Nephron progenitor cell (in vitro differentiated cells): ENCODE results near the gene SCN1B.
"Not testable (repeated sequence)": the region's sequence is repeated elsewhere in the genome, so short reads cannot be mapped to it uniquely, and the experiment has no call there.

Experiments
- DNase-seq: peaks from one replicate; pipeline ENCODE4 v3.0.0; 2021
- H3K27ac Mint-ChIP-seq: 2 replicates; pipeline ENCODE4 v1.8.0; 2021; ENCODE audit warnings: mild to moderate bottlenecking, moderate library complexity, mixed read lengths
- H3K27me3 Mint-ChIP-seq: 2 replicates; pipeline ENCODE4 v1.8.0; 2021; ENCODE audit warnings: mild to moderate bottlenecking, low read depth, mixed read lengths; ENCODE audit not compliant: poor library complexity
- H3K36me3 Mint-ChIP-seq: 2 replicates; pipeline ENCODE4 v1.8.0; 2021; ENCODE audit warnings: low read depth, mixed read lengths
- H3K4me1 Mint-ChIP-seq: 2 replicates; pipeline ENCODE4 v1.8.0; 2021; ENCODE audit warnings: mixed read lengths
- H3K4me3 Mint-ChIP-seq: 2 replicates; pipeline ENCODE4 v1.8.0; 2021; ENCODE audit warnings: mild to moderate bottlenecking, moderate library complexity, mixed read lengths
- H3K9me3 Mint-ChIP-seq: 2 replicates; pipeline ENCODE4 v1.8.0; 2021; ENCODE audit warnings: mild to moderate bottlenecking, moderate library complexity, mixed read lengths
- TF ChIP-seq, protein P1 (sequence below): fragments of 200-600 bp; sonication (generic); IDR thresholded peaks from 2 replicates; pipeline ENCODE4 v1.5.0; 2021; ENCODE audit warnings: antibody characterized with exemption

The SCN1B gene

DNA sequence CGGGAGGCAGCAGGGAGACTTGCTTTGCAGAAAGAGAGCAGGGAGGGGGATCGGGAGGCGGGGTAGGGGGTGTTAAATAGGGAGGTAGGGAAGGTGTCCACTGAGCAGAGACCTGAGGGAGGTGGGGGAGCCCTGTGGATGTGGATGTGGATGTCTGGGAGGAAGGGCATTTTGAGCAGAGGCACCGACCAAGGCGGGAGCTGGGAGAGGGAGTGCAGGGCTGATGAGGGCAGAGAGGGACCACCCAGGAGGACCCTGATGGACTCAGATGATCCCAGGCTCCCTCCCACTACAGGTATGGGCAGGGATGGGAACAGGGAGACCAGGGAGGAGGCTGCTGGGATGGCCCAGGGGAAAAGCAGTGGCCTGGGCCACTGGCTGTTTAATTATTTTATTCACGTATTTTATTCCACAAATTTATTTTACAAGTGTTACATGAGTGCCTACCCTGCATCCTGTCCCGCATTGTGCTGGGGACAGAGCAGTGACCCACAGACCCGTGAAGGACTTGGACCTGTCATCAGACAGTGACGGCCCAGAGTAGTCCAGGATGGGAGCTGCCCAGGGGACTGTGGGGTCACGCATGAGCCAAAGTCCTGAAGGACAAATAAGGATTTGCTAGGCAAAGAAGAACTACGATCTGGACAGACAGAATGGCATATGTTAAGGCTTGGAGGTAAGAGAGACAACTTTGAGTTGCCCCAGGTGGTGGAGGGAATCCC, 24.9 kb upstream of the SCN1B start:
- DNase-seq = no peak
- Mint-ChIP-seq H3K27me3 (no peaks in the 10 kb centered on the region), H3K4me3 (no peak overlapping the region), H3K27ac (no peak overlapping the region), H3K36me3 (peaks cover 24% of the 10 kb centered on the region), H3K4me1 (peaks cover 38% of the 10 kb centered on the region), H3K9me3 (no peaks in the 10 kb centered on the region)
- TF ChIP-seq, protein P1, sequence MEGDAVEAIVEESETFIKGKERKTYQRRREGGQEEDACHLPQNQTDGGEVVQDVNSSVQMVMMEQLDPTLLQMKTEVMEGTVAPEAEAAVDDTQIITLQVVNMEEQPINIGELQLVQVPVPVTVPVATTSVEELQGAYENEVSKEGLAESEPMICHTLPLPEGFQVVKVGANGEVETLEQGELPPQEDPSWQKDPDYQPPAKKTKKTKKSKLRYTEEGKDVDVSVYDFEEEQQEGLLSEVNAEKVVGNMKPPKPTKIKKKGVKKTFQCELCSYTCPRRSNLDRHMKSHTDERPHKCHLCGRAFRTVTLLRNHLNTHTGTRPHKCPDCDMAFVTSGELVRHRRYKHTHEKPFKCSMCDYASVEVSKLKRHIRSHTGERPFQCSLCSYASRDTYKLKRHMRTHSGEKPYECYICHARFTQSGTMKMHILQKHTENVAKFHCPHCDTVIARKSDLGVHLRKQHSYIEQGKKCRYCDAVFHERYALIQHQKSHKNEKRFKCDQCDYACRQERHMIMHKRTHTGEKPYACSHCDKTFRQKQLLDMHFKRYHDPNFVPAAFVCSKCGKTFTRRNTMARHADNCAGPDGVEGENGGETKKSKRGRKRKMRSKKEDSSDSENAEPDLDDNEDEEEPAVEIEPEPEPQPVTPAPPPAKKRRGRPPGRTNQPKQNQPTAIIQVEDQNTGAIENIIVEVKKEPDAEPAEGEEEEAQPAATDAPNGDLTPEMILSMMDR = no peak

DNA sequence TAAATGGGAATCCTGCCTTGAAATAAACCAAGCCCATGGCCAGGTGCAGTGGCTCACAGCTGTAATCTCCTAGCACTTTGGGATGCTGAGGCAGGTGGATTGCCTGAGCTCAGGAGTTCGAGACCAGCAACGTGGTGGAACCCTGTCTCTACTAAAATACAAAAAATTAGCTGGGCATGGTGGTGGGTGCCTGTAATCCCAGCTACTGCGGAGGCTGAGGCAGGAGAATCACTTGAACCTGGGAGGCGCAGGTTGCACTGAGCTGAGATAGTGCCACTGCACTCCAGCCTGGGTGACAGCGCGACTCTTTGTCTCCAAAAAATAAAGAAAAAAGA, 24.3 kb upstream of the SCN1B start:
- not testable (repeated sequence) for H3K27me3 Mint-ChIP-seq, DNase-seq, H3K4me3 Mint-ChIP-seq, H3K9me3 Mint-ChIP-seq
- peak overlapping the region; percentile 48 for H3K27ac Mint-ChIP-seq
- H3K36me3 Mint-ChIP-seq = peaks cover 28% of the 10 kb centered on the region
- H3K4me1 Mint-ChIP-seq = peaks cover 36% of the 10 kb centered on the region

DNA sequence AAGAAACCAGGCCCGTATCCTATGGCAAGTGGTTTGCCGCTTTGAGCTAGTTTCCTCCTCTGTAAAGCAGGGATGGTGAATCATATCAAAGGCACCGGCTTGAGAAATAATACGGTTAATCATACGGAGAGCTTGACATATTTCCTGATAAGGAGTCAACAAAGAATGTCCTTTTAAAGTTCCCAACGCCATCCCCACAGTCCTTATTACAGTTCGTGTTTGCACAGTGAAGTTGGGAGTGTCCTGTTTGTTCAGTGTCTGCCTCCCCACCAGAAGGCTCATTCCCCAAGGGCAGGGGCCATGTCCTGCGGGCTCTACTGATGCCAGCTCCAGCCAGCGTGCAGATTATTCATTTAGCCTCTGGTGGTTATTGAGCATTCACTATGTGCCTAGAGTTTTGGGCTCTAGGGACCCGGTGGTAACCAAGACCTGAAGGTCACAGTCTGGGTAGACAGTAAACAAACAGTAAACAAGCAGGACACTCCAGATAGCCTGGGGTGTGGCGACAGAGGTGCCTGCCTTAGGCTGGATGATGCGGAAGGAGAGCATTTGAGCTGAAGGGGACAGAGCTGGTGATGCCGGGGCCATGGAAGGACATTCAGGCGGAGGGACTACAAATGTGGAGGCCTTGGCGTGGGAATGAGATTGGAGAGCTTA, 23.8 kb upstream of the SCN1B start:
- peaks cover 28% of the 10 kb centered on the region for H3K36me3 Mint-ChIP-seq
- H3K9me3 Mint-ChIP-seq = no peaks in the 10 kb centered on the region
- DNase-seq = no peak
- TF ChIP-seq, protein P1 = no peak
- H3K27me3 Mint-ChIP-seq = no peaks in the 10 kb centered on the region
- H3K27ac Mint-ChIP-seq = peak overlapping the region; percentile 48
- H3K4me3 Mint-ChIP-seq = no peak overlapping the region
- peaks cover 31% of the 10 kb centered on the region for H3K4me1 Mint-ChIP-seq

DNA sequence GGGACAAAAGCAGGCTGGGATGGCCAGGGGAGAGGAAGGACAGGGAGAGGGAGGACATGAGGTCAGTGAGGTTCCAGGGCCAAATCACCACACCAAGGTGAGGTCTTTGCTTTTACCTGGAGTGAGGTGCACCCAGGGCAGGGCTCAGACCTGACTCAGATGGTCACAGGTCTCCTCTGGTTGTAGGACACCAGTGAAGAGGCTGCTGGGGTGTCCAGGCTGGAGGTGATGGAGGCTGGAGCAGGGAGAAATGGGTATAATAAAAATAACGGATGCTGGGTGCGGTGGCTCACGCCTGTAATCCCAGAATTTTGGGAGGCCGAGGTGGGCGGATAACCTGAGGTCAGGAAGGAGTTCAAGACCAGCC, 23.3 kb upstream of the SCN1B start:
- peak overlapping the region; percentile 48 for H3K27ac Mint-ChIP-seq
- peaks cover 26% of the 10 kb centered on the region for H3K4me1 Mint-ChIP-seq
- no peak overlapping the region for H3K4me3 Mint-ChIP-seq
- TF ChIP-seq, protein P1 = no peak
- no peaks in the 10 kb centered on the region for H3K27me3 Mint-ChIP-seq
- no peaks in the 10 kb centered on the region for H3K9me3 Mint-ChIP-seq
- DNase-seq = no peak
- H3K36me3 Mint-ChIP-seq = peaks cover 28% of the 10 kb centered on the region

DNA sequence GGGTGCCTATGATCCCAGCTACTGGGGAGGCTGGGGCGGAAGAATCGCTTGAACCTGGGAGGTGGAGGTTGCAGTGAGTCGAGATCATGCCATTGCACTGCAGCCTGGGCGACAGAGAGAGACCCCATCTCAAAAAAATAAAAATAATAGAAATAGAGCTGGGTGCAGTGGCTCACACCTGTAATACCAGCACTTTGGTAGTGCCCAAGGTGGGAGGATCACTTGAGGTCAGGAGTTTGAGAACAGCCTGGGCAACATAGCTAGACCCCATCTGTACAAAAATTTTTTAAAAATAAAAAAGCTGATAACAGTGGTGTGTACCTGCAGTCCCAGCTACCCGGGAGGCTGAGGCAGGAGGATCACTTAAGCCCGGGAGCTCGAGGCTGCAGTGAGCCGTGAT, 22.8 kb upstream of the SCN1B start:
- H3K27me3 Mint-ChIP-seq, H3K9me3 Mint-ChIP-seq, H3K4me3 Mint-ChIP-seq, H3K27ac Mint-ChIP-seq, DNase-seq: not testable (repeated sequence)
- peaks cover 32% of the 10 kb centered on the region for H3K36me3 Mint-ChIP-seq
- peaks cover 22% of the 10 kb centered on the region for H3K4me1 Mint-ChIP-seq

DNA sequence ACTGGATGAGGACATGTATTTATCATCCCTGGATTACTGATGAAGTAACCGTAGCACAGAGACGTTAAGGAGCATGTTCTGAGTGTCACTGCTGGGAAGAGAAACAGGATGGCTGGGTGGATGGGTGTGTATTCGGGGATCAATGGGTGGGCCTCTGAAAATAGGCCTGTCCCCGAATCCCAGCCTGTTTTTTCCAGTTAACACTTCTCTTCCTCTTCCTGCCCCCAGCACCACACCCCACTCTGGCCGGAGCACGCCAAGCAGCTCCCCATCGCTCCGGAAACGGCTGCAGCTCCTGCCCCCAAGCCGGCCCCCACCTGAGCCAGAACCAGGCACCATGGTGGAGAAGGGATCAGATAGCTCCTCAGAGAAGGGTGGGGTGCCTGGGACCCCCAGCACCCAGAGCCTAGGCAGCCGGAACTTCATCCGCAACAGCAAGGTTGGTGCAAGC, 21.4 kb upstream of the SCN1B start:
- TF ChIP-seq, protein P1 = no peak
- no peak overlapping the region for H3K27ac Mint-ChIP-seq
- no peak overlapping the region for H3K4me3 Mint-ChIP-seq
- DNase-seq = no peak
- H3K9me3 Mint-ChIP-seq = no peaks in the 10 kb centered on the region
- peaks cover 46% of the 10 kb centered on the region for H3K36me3 Mint-ChIP-seq
- no peaks in the 10 kb centered on the region for H3K27me3 Mint-ChIP-seq
- H3K4me1 Mint-ChIP-seq = peaks cover 13% of the 10 kb centered on the region
